ENCODE data around the gene AKAIN1.

DNA sequence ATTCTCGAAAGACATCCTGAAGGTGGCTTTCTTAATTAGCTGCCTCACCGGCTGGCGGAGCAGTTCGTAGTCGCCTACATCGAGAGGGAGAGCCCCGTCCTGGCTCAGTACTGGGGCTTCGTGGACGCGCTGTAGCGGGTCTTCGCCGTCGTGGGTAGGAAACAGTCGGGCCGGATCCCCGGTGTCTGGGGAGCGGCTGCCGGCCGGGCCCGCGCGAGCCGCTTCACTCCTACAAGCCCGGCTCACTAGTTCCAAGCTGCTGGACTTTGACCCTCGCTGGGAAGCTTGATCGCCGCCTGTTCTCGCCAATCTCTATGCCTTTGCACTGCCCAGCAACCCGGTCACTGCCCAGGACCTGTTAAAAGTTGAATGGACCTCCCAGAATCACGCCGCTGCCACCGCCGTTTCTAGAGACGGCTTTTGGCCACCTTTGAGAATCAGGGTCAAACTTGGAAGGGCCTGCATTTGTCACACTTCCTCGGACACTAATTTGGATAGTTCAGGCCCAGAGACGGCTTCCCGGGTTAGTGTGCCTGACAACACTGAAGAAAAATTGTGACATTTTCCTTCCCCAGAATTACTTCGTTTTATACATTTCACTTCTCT lies 41.4 kb upstream of the AKAIN1 start:
- no peak for TF ChIP-seq EP300 (IDR thresholded peaks at IDR 0.05)
- no peak for TF ChIP-seq POLR2A (IDR thresholded peaks at IDR 0.05; ENCODE audit: low read depth)
- no peak for TF ChIP-seq CTCF (IDR thresholded peaks at IDR 0.05)
- TF ChIP-seq POLR2AphosphoS5 (IDR thresholded peaks at IDR 0.05): no peak
